Measurements from ENCODE around the gene SERPINB13. TPM values are rescaled to one million over a fixed set of nuclear protein-coding genes. Genes with fewer than 3 reads are reported as not detected.

The SERPINB13 gene
- not detected in 2 replicates for total RNA-seq

GRCh38 chr18:63586966-63587365 is at the start of gene SERPINB13:
Gene SERPINB13, plus strand, starts transcription at chr18:63587343. Its CDS starts 1,325 bp downstream, at chr18:63588668.
- intact Hi-C loops (cut with micrococcal nuclease) = no loop called here

- intact Hi-C loops (cut with micrococcal nuclease) = no loop called here
These were observed 47.1 kb upstream of the SERPINB13 start for GRCh38 chr18:63539904-63540510.

- intact Hi-C loops (cut with micrococcal nuclease) = no loop called here
These were observed 45.1 kb upstream of the SERPINB13 start, which contains the start of gene SERPINB12 for GRCh38 chr18:63542069-63542468. Gene SERPINB12, plus strand, starts transcription at chr18:63542369. Its CDS starts 13,791 bp downstream, at chr18:63556160.

GRCh38 chr18:63544017-63544416 is 43.1 kb upstream of the SERPINB13 start:
- intact Hi-C loops (cut with micrococcal nuclease) = no loop called here

GRCh38 chr18:63545000-63545399 is 42.1 kb upstream of the SERPINB13 start:
- intact Hi-C loops (cut with micrococcal nuclease) = no loop called here

GRCh38 chr18:63550068-63550467 is 37.1 kb upstream of the SERPINB13 start:
- intact Hi-C loops (cut with micrococcal nuclease) = no loop called here

GRCh38 chr18:63551769-63552168 is 35.4 kb upstream of the SERPINB13 start:
- intact Hi-C loops (cut with micrococcal nuclease) = no loop called here

- intact Hi-C loops (cut with micrococcal nuclease) = no loop called here
These were observed 34.6 kb upstream of the SERPINB13 start for GRCh38 chr18:63552581-63552980.

- intact Hi-C loops (cut with micrococcal nuclease) = no loop called here
These were observed 34.1 kb upstream of the SERPINB13 start for GRCh38 chr18:63553081-63553480.

GRCh38 chr18:63559567-63560491 is 27.3 kb upstream of the SERPINB13 start:
- intact Hi-C loops (cut with micrococcal nuclease) = no loop called here

- intact Hi-C loops (cut with micrococcal nuclease) = no loop called here
These were observed 24.9 kb upstream of the SERPINB13 start for GRCh38 chr18:63562284-63562683.

GRCh38 chr18:63564021-63564420 is 23.1 kb upstream of the SERPINB13 start:
- intact Hi-C loops (cut with micrococcal nuclease) = no loop called here

GRCh38 chr18:63564561-63564960 is 22.6 kb upstream of the SERPINB13 start:
- intact Hi-C loops (cut with micrococcal nuclease) = no loop called here

- intact Hi-C loops (cut with micrococcal nuclease) = no loop called here
These were observed 19.9 kb upstream of the SERPINB13 start for GRCh38 chr18:63567276-63567675.

- intact Hi-C loops (cut with micrococcal nuclease) = no loop called here
These were observed 19.3 kb upstream of the SERPINB13 start for GRCh38 chr18:63567825-63568224.

- intact Hi-C loops (cut with micrococcal nuclease) = no loop called here
These were observed 16.4 kb upstream of the SERPINB13 start for GRCh38 chr18:63570721-63571120.

GRCh38 chr18:63575681-63576080 is 11.5 kb upstream of the SERPINB13 start:
- intact Hi-C loops (cut with micrococcal nuclease) = loop anchor here (5.0 kb wide), 1 partner anchor 267 kb away; no protein-coding TSS in a partner anchor

- intact Hi-C loops (cut with micrococcal nuclease) = loop anchor here (1.0 to 5.0 kb wide), 2 partner anchors 60 to 264 kb away; no protein-coding TSS in a partner anchor
These were observed 8.7 kb upstream of the SERPINB13 start for GRCh38 chr18:63578357-63578958.

- intact Hi-C loops (cut with micrococcal nuclease) = loop anchor here (5.0 kb wide), 1 partner anchor 263 kb away; no protein-coding TSS in a partner anchor
These were observed 7.5 kb upstream of the SERPINB13 start for GRCh38 chr18:63579616-63580015.

GRCh38 chr18:63585988-63586387 is 1.2 kb upstream of the SERPINB13 start:
- intact Hi-C loops (cut with micrococcal nuclease) = no loop called here

- intact Hi-C loops (cut with micrococcal nuclease) = no loop called here
These were observed 712 bp upstream of the SERPINB13 start for GRCh38 chr18:63586431-63586830.

- intact Hi-C loops (cut with micrococcal nuclease) = no loop called here
These were observed 1.8 kb downstream of the SERPINB13 start for GRCh38 chr18:63588909-63589308.
